ENCODE measurements around the gene GSG1L.

GSG1L gene

GRCh38 chr16:27984121-27984520 is 79.4 kb downstream of the GSG1L start:
- in situ Hi-C loops (cut with MboI; ENCODE audit: low sequenced_read_pairs) = loop anchor here (25.0 kb wide), 1 partner anchor 253 kb away; no protein-coding TSS in a partner anchor

DNA sequence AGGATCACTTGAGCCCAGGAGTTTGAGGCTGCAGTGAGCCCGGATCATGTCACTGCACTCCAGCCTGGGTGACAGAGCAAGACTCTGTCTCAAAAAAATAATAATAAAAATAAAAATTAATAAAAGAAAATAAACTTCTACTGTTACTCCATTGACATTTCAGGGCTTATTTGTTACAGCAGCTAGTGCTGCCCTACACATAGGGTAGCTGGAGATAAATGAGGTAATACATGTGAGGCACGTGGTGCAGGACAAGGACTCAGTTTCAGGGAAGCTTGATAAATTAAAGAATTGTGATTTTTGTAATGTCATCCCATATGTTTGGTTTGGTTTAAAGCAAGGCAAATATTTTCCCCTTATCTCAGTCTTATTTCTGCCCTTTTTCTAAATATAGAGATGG is 80.3 kb downstream of the GSG1L start:
- in situ Hi-C loops (cut with MboI; ENCODE audit: low sequenced_read_pairs) = loop anchor here (25.0 kb wide), 1 partner anchor 254 kb away; no protein-coding TSS in a partner anchor

GRCh38 chr16:27982184-27982583 is 81.3 kb downstream of the GSG1L start:
- in situ Hi-C loops (cut with MboI; ENCODE audit: low sequenced_read_pairs) = loop anchor here (25.0 kb wide), 1 partner anchor 255 kb away; no protein-coding TSS in a partner anchor

- in situ Hi-C loops (cut with MboI; ENCODE audit: low sequenced_read_pairs) = loop anchor here (25.0 kb wide), 1 partner anchor 256 kb away; no protein-coding TSS in a partner anchor
These were observed 82.4 kb downstream of the GSG1L start for GRCh38 chr16:27980919-27981700.

DNA sequence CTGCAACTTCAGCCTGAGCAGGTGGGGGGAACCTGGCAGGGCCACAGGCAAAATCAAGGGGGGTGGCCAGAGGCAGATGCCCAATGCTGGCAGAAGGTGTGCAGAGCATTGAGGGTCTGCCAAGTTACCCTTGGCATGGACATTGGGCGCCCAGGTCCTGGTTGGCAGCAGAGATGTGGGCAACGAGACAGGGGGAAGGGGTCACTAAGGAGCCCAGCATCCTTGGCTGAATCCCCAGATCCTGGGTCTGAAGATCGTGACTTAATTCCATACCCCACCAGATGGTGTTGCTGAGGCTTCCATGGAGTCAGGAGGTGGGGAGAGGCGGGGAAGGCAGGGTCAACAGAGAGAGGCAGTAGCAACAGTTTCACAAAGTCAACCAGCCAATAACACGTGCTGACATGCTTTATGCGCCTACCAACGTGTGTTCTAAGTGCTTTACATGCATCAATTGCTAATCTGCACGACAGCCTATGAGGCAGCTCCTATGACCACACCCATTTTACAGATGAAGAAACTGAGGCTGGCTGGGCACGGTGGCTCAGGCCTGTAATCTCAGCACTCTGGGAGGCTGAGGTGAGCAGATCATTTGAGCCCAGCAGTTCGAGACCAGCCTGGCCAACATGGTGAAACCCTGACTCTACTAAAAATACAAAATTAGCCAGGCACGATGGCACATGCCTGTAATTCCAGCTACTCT is 83.3 kb downstream of the GSG1L start:
- in situ Hi-C loops (cut with MboI; ENCODE audit: low sequenced_read_pairs) = loop anchor here (25.0 kb wide), 1 partner anchor 257 kb away; no protein-coding TSS in a partner anchor

- in situ Hi-C loops (cut with MboI; ENCODE audit: low sequenced_read_pairs) = loop anchor here (25.0 kb wide), 1 partner anchor 258 kb away; no protein-coding TSS in a partner anchor
These were observed 83.8 kb downstream of the GSG1L start for GRCh38 chr16:27979668-27980067.

GRCh38 chr16:27978876-27979275 is 84.6 kb downstream of the GSG1L start:
- in situ Hi-C loops (cut with MboI; ENCODE audit: low sequenced_read_pairs) = loop anchor here (25.0 kb wide), 1 partner anchor 258 kb away; no protein-coding TSS in a partner anchor

GRCh38 chr16:27977966-27978365 is 85.5 kb downstream of the GSG1L start:
- in situ Hi-C loops (cut with MboI; ENCODE audit: low sequenced_read_pairs) = loop anchor here (25.0 kb wide), 1 partner anchor 259 kb away; no protein-coding TSS in a partner anchor

DNA sequence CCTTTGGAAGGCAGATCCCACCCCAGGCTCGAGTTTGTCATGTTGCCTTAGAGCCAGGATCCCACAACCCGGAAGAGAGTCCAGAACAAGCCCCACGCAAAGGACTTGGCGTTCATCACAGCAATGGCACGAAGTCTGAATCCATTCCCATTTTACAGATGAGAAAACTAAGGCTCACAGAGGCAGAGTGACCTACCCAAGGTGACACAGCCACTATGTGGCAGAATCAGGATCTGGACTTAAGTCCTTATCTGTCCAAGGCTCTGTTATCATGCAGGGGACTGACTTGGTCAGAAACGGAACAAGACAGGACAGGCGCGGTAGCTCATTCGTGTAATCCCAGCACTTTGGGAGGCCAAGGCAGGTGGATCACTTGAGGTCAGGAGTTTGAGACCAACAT is 86.5 kb downstream of the GSG1L start:
- in situ Hi-C loops (cut with MboI; ENCODE audit: low sequenced_read_pairs) = loop anchor here (25.0 kb wide), 1 partner anchor 260 kb away; no protein-coding TSS in a partner anchor

DNA sequence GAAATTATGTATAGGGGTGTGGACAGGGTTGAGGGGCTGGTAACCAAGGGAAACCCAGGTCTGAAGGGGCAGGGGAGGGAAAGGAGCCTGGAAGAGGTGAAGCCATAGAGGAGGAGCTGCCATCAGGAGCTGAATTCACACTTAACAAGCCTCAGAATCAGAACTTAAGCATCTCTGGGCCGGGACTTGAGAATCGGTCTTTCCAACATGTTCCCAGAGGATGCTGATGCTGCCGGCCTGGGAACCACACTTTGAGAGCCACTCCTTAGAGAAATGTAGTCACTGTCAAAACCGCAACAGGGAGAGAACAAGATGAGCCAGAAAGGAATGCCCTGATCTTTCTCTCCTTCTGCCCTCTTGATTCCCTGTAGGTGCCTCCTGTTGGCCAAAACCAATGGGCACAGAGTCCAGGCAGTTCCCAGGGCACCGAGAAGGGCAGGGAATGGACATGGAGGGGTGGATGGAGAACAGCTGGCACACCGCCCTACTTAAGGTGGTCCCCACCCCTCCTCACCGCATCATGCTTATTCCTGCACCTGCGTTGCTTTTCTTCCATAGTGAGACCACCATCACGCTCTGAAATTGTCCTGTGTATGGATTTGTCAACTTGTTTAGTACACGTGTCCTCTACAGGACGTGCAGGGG is 88.5 kb downstream of the GSG1L start:
- in situ Hi-C loops (cut with MboI; ENCODE audit: low sequenced_read_pairs) = loop anchor here (25.0 kb wide), 1 partner anchor 262 kb away; no protein-coding TSS in a partner anchor

GRCh38 chr16:27973678-27974077 is 89.8 kb downstream of the GSG1L start:
- in situ Hi-C loops (cut with MboI; ENCODE audit: low sequenced_read_pairs) = no loop called here

- in situ Hi-C loops (cut with MboI; ENCODE audit: low sequenced_read_pairs) = no loop called here
These were observed 91.0 kb downstream of the GSG1L start for GRCh38 chr16:27972500-27972899.

GRCh38 chr16:27969574-27969973 is 93.9 kb downstream of the GSG1L start:
- in situ Hi-C loops (cut with MboI; ENCODE audit: low sequenced_read_pairs) = no loop called here

DNA sequence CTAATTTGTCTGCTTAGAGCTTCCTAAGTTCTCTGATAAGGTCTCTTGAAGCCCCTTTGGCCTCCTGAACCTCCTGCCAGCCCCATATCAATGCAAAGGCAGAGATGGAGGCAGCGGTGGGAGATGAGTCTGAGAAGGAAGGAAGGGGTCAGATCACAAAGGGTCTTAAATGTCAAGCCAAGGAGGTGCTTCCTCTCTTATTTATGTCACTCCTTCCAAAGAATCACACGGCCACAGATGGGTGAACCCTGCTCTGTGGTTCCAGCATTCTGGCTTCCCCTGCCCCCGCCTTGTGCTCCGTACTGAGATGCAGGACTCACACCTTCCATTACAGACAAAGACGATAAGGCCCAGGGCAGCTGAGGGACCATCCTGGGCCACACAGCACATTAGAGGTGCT is 96.3 kb downstream of the GSG1L start:
- in situ Hi-C loops (cut with MboI; ENCODE audit: low sequenced_read_pairs) = no loop called here

- in situ Hi-C loops (cut with MboI; ENCODE audit: low sequenced_read_pairs) = no loop called here
These were observed 96.8 kb downstream of the GSG1L start for GRCh38 chr16:27966756-27967155.

DNA sequence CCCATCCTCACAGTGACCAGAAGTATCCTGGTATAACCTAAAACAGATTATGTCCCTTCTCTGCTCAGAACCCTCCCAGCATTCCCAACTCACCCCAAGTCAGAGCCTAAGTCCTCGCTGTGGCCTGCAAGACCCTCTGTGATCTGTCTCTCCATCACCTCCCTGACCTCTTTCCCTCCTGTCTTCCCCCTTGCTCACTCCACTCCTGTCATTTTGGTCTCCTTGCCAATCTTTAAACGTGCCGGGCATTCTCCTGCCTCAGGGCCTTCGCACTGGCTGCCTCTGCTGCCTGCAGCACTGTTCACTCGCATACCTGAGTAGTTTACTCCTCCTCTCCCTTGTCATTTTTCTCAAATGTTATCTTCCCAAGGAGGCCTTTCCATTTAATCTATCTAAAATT is 97.7 kb downstream of the GSG1L start:
- in situ Hi-C loops (cut with MboI; ENCODE audit: low sequenced_read_pairs) = no loop called here

- in situ Hi-C loops (cut with MboI; ENCODE audit: low sequenced_read_pairs) = no loop called here
These were observed 100.0 kb downstream of the GSG1L start for GRCh38 chr16:27963471-27963965.

DNA sequence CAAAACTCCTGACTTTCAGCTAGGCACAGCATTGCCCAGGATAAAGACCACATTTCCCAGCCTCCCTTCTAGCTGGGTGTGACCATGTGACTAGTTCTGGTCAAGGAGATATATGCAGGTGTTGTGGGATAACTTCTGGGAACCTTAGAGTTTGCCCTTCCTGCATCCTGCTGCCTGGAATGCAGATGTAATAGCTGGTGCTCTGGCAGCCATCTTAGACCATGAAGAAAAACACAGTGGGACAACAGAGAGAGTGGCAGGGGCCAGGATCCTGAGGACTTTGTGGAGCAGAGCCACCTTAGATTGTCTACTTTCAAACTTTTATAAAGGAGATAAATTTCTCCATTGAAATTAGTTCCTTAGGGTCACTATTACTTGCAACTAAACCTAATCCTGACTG is 101.3 kb downstream of the GSG1L start:
- in situ Hi-C loops (cut with MboI; ENCODE audit: low sequenced_read_pairs) = no loop called here

DNA sequence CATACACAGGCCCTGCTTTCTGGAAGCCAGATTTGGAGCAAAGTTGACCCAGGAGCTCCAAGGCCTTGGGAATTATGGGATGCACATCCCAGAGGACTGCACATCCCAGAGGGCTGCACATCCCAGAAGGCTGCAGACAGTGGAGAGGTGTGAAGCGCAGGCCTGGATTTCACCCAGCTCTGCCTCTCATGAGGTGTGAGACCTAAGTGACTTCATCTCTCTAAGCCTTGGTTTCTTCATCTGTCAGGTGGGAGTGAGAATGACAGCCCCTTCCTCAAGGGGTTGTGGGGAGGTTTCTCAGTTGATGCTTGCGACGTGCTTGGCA is 102.3 kb downstream of the GSG1L start:
- in situ Hi-C loops (cut with MboI; ENCODE audit: low sequenced_read_pairs) = no loop called here

DNA sequence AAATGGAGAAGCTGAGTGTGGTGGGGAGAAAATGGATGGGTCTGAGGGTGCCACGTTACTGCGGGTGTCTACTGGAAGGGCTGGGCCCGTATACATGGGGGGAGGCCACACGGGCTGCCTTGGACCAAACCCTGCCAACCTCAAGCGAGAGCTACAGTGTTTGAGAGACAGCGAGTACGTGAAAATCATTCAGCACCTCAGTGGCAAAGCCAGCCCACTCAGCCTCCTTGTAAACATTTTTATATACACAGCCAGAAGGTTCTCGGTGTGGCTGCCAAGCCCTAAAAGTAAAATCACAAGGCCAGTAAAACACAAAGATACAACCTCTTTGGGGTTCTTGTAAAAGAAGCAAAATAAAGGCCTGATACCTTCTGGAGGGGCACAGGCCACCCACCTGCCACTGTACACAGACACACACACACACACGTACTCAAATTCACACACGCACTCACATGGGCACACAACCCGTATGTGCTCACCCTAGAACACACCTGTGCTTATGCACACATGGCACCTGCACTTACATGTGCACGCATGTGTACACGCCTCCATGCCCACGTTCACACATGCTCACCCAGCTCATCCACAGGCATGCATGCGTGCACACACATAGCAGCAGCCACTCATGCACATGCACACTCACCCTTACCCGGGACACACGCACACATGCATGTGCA is 102.8 kb downstream of the GSG1L start:
- in situ Hi-C loops (cut with MboI; ENCODE audit: low sequenced_read_pairs) = no loop called here

- in situ Hi-C loops (cut with MboI; ENCODE audit: low sequenced_read_pairs) = no loop called here
These were observed 103.6 kb downstream of the GSG1L start for GRCh38 chr16:27959914-27960313.

Measured in HL-60/S4 (cell line).